ENCODE data around the gene ARMC5.
"Not testable (repeated sequence)": the region's sequence is repeated elsewhere in the genome, so short reads cannot be mapped to it uniquely, and the experiment has no call there.

The ARMC5 gene

GRCh38 chr16:31502981-31503380 lies 43.7 kb downstream of the ARMC5 start:
- DNase-seq = no peak

- not testable (repeated sequence) for DNase-seq
Observed at GRCh38 chr16:31503555-31503954, 44.3 kb downstream of the ARMC5 start.

- DNase-seq = no peak
Observed at GRCh38 chr16:31504159-31504558, 44.9 kb downstream of the ARMC5 start.

- no peak for DNase-seq
Observed at GRCh38 chr16:31505483-31505882, 46.2 kb downstream of the ARMC5 start.

- DNase-seq = no peak
Observed at GRCh38 chr16:31507617-31507928, 48.3 kb downstream of the ARMC5 start.

- peak; percentile 85 for DNase-seq
Observed at GRCh38 chr16:31507929-31508705, 48.8 kb downstream of the ARMC5 start, which contains the start of gene RUSF1. Gene RUSF1 (minus strand): TSS chr16:31508391. CDS start chr16:31508373, 18 bp downstream.

- DNase-seq = no peak
Observed at GRCh38 chr16:31508706-31509195, 49.5 kb downstream of the ARMC5 start.

GRCh38 chr16:31513126-31513525 lies 53.8 kb downstream of the ARMC5 start:
- DNase-seq = no peak

GRCh38 chr16:31513884-31514283 lies 54.6 kb downstream of the ARMC5 start:
- no peak for DNase-seq

Data from CD4-positive, alpha-beta T cell treated with Interleukin-17A for 1 hour (primary cell).